Mammary epithelial cell (primary cell): Measurements from ENCODE around the gene CTIF.

Experiments
- EZH2 ChIP-seq: IDR thresholded peaks from 2 replicates; pipeline ENCODE4 v1.6.1; 2012; ENCODE audit warnings: low read length, inconsistent platforms, borderline replicate concordance
- TF ChIP-seq, protein P1 (sequence below), 2 donors: IDR thresholded peaks in 1 of 2; conservative IDR thresholded peaks in 1 of 2; 2 replicates each; pipeline ENCODE4 v1.5.1; 2011 to 2012; ENCODE audit warnings: inconsistent platforms in 2 of 2, low read length in 2 of 2, mild to moderate bottlenecking in 2 of 2, control low read depth in 1 of 2, low read depth in 1 of 2; ENCODE audit not compliant: insufficient read depth in 1 of 2; ENCODE audit errors: extremely low read depth in 1 of 2

DNA sequence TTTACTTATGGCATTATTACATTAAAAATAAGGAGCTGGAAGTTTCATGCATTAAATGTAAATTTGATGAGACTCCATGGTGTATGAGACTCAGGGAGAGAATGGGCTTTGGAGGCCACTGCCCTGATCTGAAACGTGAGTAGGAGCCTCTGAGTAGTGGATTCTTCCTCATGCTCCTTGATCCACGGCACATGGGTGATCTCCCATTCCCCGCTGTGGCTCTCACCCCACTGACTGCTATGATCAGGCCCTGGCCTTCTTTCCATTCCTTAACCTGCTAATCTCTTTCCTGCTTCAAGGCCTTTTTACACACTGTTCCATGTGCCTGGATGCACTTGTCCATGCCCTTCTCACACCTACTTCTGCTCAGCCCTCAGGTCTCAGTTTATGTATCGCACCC, 343.5 kb downstream of the CTIF start:
- TF ChIP-seq, protein P1, sequence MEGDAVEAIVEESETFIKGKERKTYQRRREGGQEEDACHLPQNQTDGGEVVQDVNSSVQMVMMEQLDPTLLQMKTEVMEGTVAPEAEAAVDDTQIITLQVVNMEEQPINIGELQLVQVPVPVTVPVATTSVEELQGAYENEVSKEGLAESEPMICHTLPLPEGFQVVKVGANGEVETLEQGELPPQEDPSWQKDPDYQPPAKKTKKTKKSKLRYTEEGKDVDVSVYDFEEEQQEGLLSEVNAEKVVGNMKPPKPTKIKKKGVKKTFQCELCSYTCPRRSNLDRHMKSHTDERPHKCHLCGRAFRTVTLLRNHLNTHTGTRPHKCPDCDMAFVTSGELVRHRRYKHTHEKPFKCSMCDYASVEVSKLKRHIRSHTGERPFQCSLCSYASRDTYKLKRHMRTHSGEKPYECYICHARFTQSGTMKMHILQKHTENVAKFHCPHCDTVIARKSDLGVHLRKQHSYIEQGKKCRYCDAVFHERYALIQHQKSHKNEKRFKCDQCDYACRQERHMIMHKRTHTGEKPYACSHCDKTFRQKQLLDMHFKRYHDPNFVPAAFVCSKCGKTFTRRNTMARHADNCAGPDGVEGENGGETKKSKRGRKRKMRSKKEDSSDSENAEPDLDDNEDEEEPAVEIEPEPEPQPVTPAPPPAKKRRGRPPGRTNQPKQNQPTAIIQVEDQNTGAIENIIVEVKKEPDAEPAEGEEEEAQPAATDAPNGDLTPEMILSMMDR (conservative IDR thresholded peaks at IDR 0.05 in 1 of 2, IDR thresholded peaks at IDR 0.05 in 1 of 2; ENCODE audit: extremely low read depth in 1 of 2, insufficient read depth in 1 of 2, low read depth in 1 of 2, low read length in 2 of 2) = no peak
- no peak for TF ChIP-seq EZH2
